ENCODE results near the gene OR11L1. TPM values are rescaled to one million over a fixed set of nuclear protein-coding genes. Genes with fewer than 3 reads are reported as not detected.

OR11L1 gene, protein sequence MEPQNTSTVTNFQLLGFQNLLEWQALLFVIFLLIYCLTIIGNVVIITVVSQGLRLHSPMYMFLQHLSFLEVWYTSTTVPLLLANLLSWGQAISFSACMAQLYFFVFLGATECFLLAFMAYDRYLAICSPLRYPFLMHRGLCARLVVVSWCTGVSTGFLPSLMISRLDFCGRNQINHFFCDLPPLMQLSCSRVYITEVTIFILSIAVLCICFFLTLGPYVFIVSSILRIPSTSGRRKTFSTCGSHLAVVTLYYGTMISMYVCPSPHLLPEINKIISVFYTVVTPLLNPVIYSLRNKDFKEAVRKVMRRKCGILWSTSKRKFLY
- not detected in 2 replicates for total RNA-seq

DNA sequence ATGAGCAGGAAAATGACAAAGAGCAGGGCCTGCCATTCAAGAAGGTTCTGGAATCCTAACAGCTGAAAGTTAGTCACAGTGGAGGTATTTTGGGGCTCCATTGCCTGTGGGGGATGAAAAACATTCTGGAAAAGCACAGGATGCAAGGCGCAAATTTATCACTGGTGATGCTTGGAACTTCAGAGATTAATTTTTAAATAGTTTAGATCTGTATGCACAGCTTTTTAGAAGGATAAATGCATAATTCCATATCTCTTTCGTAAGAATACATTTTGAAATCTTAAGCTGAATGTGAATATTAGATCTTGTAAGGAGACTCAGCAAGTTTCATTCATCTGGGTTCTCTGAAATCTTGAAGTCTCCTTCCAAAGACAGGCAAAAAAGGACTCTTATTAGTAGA lies at the start of gene OR11L1:
Gene OR11L1, minus strand, starts transcription at position 101 of the 400 bp plus-strand sequence. Its CDS starts 0 bp downstream, at position 101.

DNA sequence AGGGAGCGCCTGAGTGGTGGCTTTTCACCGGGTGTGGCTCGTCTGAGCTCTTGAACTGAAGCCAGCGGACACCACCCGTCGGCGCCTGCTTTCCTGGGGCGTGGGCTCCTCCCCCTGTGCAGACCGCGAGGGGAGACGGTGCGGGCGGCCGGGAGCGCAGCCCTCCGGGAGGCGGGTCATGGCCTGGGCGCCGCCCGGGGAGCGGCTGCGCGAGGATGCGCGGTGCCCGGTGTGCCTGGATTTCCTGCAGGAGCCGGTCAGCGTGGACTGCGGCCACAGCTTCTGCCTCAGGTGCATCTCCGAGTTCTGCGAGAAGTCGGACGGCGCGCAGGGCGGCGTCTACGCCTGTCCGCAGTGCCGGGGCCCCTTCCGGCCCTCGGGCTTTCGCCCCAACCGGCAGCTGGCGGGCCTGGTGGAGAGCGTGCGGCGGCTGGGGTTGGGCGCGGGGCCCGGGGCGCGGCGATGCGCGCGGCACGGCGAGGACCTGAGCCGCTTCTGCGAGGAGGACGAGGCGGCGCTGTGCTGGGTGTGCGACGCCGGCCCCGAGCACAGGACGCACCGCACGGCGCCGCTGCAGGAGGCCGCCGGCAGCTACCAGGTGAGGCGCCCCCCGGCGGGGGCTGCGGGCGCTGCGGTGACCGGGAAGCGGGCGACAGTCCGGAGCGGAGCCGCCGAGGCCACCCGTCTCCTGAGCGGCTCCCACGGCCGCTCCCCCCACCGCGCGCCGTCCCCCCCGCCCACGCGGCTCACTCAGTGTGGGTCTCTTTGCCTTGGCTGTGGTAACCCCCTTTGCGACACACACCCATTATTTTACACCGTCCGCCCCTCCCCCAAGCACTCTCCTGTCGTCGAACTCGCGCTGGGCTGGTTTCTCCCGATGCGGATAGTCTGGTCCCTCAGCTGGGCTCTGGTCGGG lies 15.6 kb upstream of the OR11L1 start, which contains the start of gene TRIM58:
Gene TRIM58, plus strand, starts transcription at position 119 of the 916 bp plus-strand sequence. Its CDS starts 60 bp downstream, at position 179.

DNA sequence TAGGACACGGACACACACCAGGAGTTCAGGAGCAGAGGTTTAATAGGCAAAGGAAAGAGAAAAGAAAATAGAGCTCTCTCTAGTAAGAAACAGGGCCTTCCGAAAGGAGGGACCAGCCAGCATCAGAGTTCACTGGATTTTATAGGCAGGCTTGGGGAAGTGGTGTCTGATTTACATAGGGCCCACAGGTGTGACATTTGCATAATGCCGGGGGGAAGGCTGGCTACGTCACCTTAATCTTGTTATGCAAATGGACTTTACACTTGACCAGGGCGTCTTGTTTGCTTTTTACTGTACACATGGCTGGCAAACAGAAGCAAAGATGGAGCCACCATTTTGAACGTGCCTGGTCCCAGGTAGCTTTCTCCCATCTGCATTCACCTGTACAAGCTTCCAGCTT lies 17.7 kb downstream of the OR11L1 start, which contains the start of gene OR14A16:
Gene OR14A16, minus strand, starts transcription at position 97 of the 400 bp plus-strand sequence. CDS start 8,390 bp downstream, outside the sequence.

Other genes starting within 250 kb of the OR11L1 start
- gene OR2G3, start 236.3 kb downstream of the OR11L1 start, total RNA-seq = not detected in 2 replicates
- not detected in 2 replicates for gene OR13G1, start 162.2 kb downstream of the OR11L1 start, total RNA-seq
- gene OR6F1, start 125.2 kb downstream of the OR11L1 start, total RNA-seq = not detected in 2 replicates
- gene OR14K1, start 103.3 kb downstream of the OR11L1 start, total RNA-seq = not detected in 2 replicates
- gene OR14A2, start 93.8 kb downstream of the OR11L1 start, total RNA-seq = not detected in 2 replicates
- gene OR1C1, start 81.3 kb downstream of the OR11L1 start, total RNA-seq = not detected in 2 replicates
- not detected in 2 replicates for gene OR14A16, start 17.8 kb downstream of the OR11L1 start, total RNA-seq
- gene TRIM58, start 15.3 kb upstream of the OR11L1 start, total RNA-seq = 0.32 TPM in 1 of 2 replicates, not detected in the other
- not detected in 2 replicates for gene OR2W3, start 53.7 kb upstream of the OR11L1 start, total RNA-seq
- not detected in 2 replicates for gene OR2T8, start 78.4 kb upstream of the OR11L1 start, total RNA-seq
- not detected in 2 replicates for gene OR2AJ1, start 83.0 kb upstream of the OR11L1 start, total RNA-seq
- not detected in 2 replicates for gene OR2L8, start 107.0 kb upstream of the OR11L1 start, total RNA-seq
- gene OR2AK2, start 123.3 kb upstream of the OR11L1 start, total RNA-seq = not detected in 2 replicates
- not detected in 2 replicates for gene OR2L5, start 171.8 kb upstream of the OR11L1 start, total RNA-seq
- not detected in 2 replicates for gene OR2L2, start 188.2 kb upstream of the OR11L1 start, total RNA-seq
- not detected in 2 replicates for gene OR2L3, start 204.9 kb upstream of the OR11L1 start, total RNA-seq